Gastroesophageal sphincter (tissue), 3 donors: ENCODE data around the gene MTHFD1L.

Experiments used
- CTCF ChIP-seq, 4 experiments: fragments of 200-600 bp in 2 of 4; fragments of 450-650 bp in 2 of 4; sonication (generic) in 1 of 4; IDR thresholded peaks; one replicate each; pipeline ENCODE4 v1.5.1; 2017 to 2019; ENCODE audit warnings: antibody characterized with exemption in 4 of 4, mild to moderate bottlenecking in 2 of 4, moderate library complexity in 2 of 4
- EP300 ChIP-seq: sonication (generic); formaldehyde crosslinking; IDR thresholded peaks from one replicate; pipeline ENCODE4 v1.6.1; 2017; ENCODE audit warnings: antibody characterized with exemption, mild to moderate bottlenecking
- POLR2A ChIP-seq, 2 donors: fragments of 450-650 bp; IDR thresholded peaks; one replicate each; pipeline ENCODE4 v1.6.1; 2017; ENCODE audit warnings: antibody characterized with exemption in 2 of 2, mild to moderate bottlenecking in 2 of 2, moderate library complexity in 1 of 2
- POLR2AphosphoS5 ChIP-seq: sonication (generic); formaldehyde crosslinking; IDR thresholded peaks from one replicate; pipeline ENCODE4 v1.6.1; 2017; ENCODE audit warnings: antibody characterized with exemption

GRCh38 chr6:150939399-150939798 lies 73.9 kb downstream of the MTHFD1L start:
- TF ChIP-seq CTCF (IDR thresholded peaks at IDR 0.05) (no peak), EP300 (no peak), POLR2A (IDR thresholded peaks at IDR 0.05) (no peak), POLR2AphosphoS5 (no peak)
